Sigmoid colon (tissue), 3 donors: Measurements from ENCODE around the gene UBL3.

Source experiments
- CTCF ChIP-seq, 4 experiments: fragments of 450-650 bp in 3 of 4; fragments of 200-600 bp in 1 of 4; IDR thresholded peaks; one replicate each; pipeline ENCODE4 v1.5.1; 2016 to 2019; ENCODE audit warnings: antibody characterized with exemption in 4 of 4, mild to moderate bottlenecking in 3 of 4, moderate library complexity in 2 of 4
- POLR2A ChIP-seq, 2 donors: fragments of 450-650 bp; IDR thresholded peaks; one replicate each; pipeline ENCODE4 v1.6.1; 2016; ENCODE audit warnings: antibody characterized with exemption in 2 of 2, mild to moderate bottlenecking in 2 of 2, moderate library complexity in 2 of 2

- no peak for TF ChIP-seq POLR2A (IDR thresholded peaks at IDR 0.05)
- TF ChIP-seq CTCF (IDR thresholded peaks at IDR 0.05): no peak
These were observed 98.2 kb downstream of the UBL3 start for GRCh38 chr13:29752175-29752574.
